Measurements from ENCODE around the gene VSIG4. TPM values are rescaled to one million over a fixed set of nuclear protein-coding genes. Genes with fewer than 3 reads are reported as not detected.
A peak's percentile ranks its signal among the peaks of the same experiment; 100 is the strongest.

Gene VSIG4
- total RNA-seq, 2 experiments from 2014 or later, result not detected

DNA sequence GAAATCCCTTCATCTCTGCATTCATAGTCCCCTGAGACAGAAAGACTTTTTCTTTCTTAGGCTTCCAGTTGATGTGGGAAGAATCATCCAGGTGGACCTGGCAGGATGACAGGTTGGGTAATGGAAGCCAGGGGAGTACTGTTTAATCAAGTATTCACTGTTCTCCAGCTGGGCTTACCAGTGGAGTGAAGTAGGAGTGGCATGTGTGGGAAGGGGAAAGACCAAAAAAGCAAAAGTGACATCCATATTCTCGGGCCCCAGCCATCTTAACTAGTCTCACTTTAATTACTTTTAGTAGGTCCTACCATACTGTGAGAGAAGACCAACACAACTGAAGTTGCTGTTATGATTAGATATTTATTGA, 18.5 kb downstream of the VSIG4 start:
- no peaks in the 10 kb centered on the region for H3K27me3 Mint-ChIP-seq
- CTCF ChIA-PET, result no interaction called here
- no peak overlapping the region for H3K4me3 Mint-ChIP-seq
- peak overlapping the region; percentile 7 for H3K27ac Mint-ChIP-seq
- peaks cover 30% of the 10 kb centered on the region for H3K36me3 Mint-ChIP-seq
- ATAC-seq (no peak), DNase-seq (no peak)
- no peaks in the 10 kb centered on the region for H3K9me3 Mint-ChIP-seq (ENCODE audit: low read depth)
- H3K4me1 Mint-ChIP-seq, result peaks cover 56% of the 10 kb centered on the region

- no peak for DNase-seq
- no peaks in the 10 kb centered on the region for H3K27me3 Mint-ChIP-seq
- ATAC-seq, result no peak
- H3K27ac Mint-ChIP-seq, result peak overlapping the region; percentile 76
- CTCF ChIA-PET, result no interaction called here
- H3K4me3 Mint-ChIP-seq, result no peak overlapping the region
- peaks cover 32% of the 10 kb centered on the region for H3K36me3 Mint-ChIP-seq
- no peaks in the 10 kb centered on the region for H3K9me3 Mint-ChIP-seq (ENCODE audit: low read depth)
- H3K4me1 Mint-ChIP-seq, result peaks cover 60% of the 10 kb centered on the region
Measured at GRCh38 chrX:66020631-66021334, 19.1 kb downstream of the VSIG4 start.

DNA sequence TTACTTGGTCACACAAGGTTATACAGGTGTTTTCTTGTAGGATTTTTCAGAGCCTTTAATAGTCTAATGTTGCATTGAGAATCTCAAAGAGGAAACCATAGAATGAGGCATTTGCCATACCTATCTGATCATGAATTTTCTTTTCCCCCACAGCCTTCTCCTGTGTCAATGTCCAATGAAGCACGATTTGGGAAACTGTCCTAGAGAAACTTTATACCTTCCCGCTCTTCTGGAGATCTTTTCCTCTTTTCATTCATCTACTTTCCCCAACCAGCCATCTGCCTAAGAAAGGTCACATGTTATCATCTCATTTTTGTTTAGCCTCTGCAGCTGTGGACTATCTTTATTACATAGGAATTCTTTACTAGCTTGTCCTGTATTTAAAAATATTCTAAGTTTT, 19.9 kb downstream of the VSIG4 start:
- no peak for DNase-seq
- Mint-ChIP-seq H3K4me3 (no peak overlapping the region), H3K9me3 (ENCODE audit: low read depth) (no peaks in the 10 kb centered on the region), H3K27me3 (no peaks in the 10 kb centered on the region), H3K36me3 (peaks cover 32% of the 10 kb centered on the region), H3K4me1 (peaks cover 62% of the 10 kb centered on the region), H3K27ac (no peak overlapping the region)
- ATAC-seq, result no peak
- CTCF ChIA-PET, result no interaction called here

DNA sequence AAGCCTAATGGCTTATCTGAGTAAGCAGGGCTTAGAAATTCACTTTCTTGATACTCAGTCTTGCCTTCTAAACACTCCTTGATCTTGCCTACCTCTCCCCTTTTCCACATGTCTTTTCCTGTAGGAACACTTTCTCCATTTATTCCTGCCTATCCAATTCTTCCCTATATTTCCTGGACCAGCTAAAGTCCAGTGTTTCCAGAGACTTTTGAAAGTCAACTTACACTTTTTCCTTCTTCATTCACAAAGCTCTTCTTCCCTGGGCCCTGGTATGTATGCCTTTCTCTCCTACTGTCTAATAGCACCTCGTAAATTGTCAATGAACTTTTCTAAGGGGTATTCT, 20.6 kb downstream of the VSIG4 start:
- no peaks in the 10 kb centered on the region for H3K9me3 Mint-ChIP-seq (ENCODE audit: low read depth)
- peaks cover 32% of the 10 kb centered on the region for H3K36me3 Mint-ChIP-seq
- DNase-seq (no peak), ATAC-seq (no peak)
- H3K4me1 Mint-ChIP-seq, result peaks cover 69% of the 10 kb centered on the region
- no peak overlapping the region for H3K4me3 Mint-ChIP-seq
- no peak overlapping the region for H3K27ac Mint-ChIP-seq
- H3K27me3 Mint-ChIP-seq, result no peaks in the 10 kb centered on the region
- CTCF ChIA-PET, result no interaction called here

- CTCF ChIA-PET, result interaction anchor here (1.3 kb wide), 1 partner anchor 32 kb away, joined by 5 read pairs; no protein-coding TSS in a partner anchor
- no peak for DNase-seq
- no peak for ATAC-seq
- peaks cover 32% of the 10 kb centered on the region for H3K36me3 Mint-ChIP-seq
- H3K4me3 Mint-ChIP-seq, result no peak overlapping the region
- no peaks in the 10 kb centered on the region for H3K27me3 Mint-ChIP-seq
- peaks cover 75% of the 10 kb centered on the region for H3K4me1 Mint-ChIP-seq
- H3K9me3 Mint-ChIP-seq (ENCODE audit: low read depth), result no peaks in the 10 kb centered on the region
- H3K27ac Mint-ChIP-seq, result no peak overlapping the region
Measured at GRCh38 chrX:66018585-66019309, 21.1 kb downstream of the VSIG4 start.

GRCh38 chrX:66017659-66018170, 22.2 kb downstream of the VSIG4 start:
- Mint-ChIP-seq H3K9me3 (ENCODE audit: low read depth) (no peaks in the 10 kb centered on the region), H3K36me3 (peaks cover 32% of the 10 kb centered on the region), H3K27ac (peak overlapping the region; percentile 89), H3K27me3 (no peaks in the 10 kb centered on the region), H3K4me1 (peaks cover 81% of the 10 kb centered on the region), H3K4me3 (peak overlapping the region; percentile 70)
- ATAC-seq (no peak), DNase-seq (no peak)
- CTCF ChIA-PET, result interaction anchor here (1.0 to 1.5 kb wide), 6 partner anchors 14 to 436 kb away, joined by 3 to 5 read pairs (median 3); no protein-coding TSS in a partner anchor

GRCh38 chrX:66016905-66017658, 22.8 kb downstream of the VSIG4 start:
- CTCF ChIA-PET, result interaction anchor here (1.0 to 1.5 kb wide), 7 partner anchors 11 to 435 kb away, joined by 3 to 5 read pairs (median 3); no protein-coding TSS in a partner anchor
- peaks cover 32% of the 10 kb centered on the region for H3K36me3 Mint-ChIP-seq
- ATAC-seq, result peak; percentile 44

GRCh38 chrX:66015900-66016689, 23.8 kb downstream of the VSIG4 start:
- H3K4me1 Mint-ChIP-seq, result peaks cover 91% of the 10 kb centered on the region
- CTCF ChIA-PET, result interaction anchor here (1.0 to 1.5 kb wide), 2 partner anchors 12 to 434 kb away, joined by 3 read pairs; no protein-coding TSS in a partner anchor
- DNase-seq (no peak), ATAC-seq (peak; percentile 48)
- H3K9me3 Mint-ChIP-seq (ENCODE audit: low read depth), result no peaks in the 10 kb centered on the region
- H3K27ac Mint-ChIP-seq, result peak overlapping the region; percentile 89
- H3K36me3 Mint-ChIP-seq, result peaks cover 28% of the 10 kb centered on the region
- H3K27me3 Mint-ChIP-seq, result no peaks in the 10 kb centered on the region
- peak overlapping the region; percentile 70 for H3K4me3 Mint-ChIP-seq

More at GRCh38 chrX:66016905-66017658, 22.8 kb downstream of the VSIG4 start:
- Mint-ChIP-seq H3K4me1 (peaks cover 87% of the 10 kb centered on the region), H3K9me3 (ENCODE audit: low read depth) (no peaks in the 10 kb centered on the region), H3K27ac (peak overlapping the region; percentile 89), H3K27me3 (no peaks in the 10 kb centered on the region), H3K4me3 (peak overlapping the region; percentile 70)
- DNase-seq, result peak; percentile 54

DNA sequence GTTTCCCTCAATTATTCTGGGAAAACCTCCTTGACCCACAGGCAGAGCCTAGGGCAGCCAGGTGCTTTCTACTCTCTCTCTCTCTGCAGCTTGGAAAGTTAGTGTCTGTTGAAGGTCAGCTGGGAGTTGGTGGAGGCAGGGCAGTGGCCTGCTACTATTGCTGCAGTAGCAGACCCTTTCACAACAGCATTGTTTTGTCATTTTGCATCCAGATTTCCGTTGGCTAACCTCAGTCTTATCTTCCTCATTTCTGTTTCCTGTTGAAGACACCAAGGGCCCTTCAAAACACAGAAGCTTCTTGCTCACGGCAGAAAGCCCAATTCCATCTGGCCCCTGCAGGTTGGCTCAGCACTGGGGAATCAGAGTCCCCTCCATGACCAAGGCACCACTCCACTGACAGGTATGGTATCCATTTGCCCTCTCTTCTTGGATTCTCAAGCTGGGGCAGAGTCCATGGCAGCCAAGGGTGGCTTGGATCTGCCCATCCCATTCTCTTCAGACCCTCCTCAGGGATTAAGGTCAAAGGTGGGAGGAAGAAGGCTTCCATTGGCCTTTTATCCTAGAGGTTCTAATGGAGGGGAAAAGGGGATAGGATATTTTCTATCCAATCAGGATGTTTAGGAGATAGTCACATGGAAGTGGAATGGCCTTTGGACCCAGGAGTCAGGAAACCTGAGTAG, 24.6 kb downstream of the VSIG4 start:
- H3K9me3 Mint-ChIP-seq (ENCODE audit: low read depth), result no peaks in the 10 kb centered on the region
- peak; percentile 67 for DNase-seq
- peaks cover 89% of the 10 kb centered on the region for H3K4me1 Mint-ChIP-seq
- H3K4me3 Mint-ChIP-seq, result peak overlapping the region; percentile 70
- CTCF ChIA-PET, result no interaction called here
- peak; percentile 43 for ATAC-seq
- peaks cover 23% of the 10 kb centered on the region for H3K36me3 Mint-ChIP-seq
- peak overlapping the region; percentile 89 for H3K27ac Mint-ChIP-seq
- no peaks in the 10 kb centered on the region for H3K27me3 Mint-ChIP-seq

DNA sequence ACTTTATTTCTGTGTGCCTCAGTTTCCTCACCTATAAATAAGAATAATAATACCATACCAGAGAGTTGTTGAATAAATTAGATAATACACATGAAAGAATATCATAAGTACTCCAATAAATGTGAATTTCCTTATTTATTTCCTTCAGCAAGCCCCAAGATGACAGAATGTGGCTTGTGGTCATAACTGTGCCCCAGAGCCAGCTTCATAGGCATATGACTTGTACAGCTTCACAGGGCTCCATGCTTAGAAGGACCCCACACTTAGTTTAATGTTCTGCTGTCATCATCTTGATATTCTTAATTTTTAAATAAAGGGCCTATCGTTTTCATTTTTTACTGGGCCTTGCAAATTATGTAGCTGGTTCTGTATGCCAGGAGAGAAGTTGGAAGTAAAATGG, 25.3 kb downstream of the VSIG4 start:
- H3K4me1 Mint-ChIP-seq, result peaks cover 82% of the 10 kb centered on the region
- H3K36me3 Mint-ChIP-seq, result peaks cover 16% of the 10 kb centered on the region
- H3K4me3 Mint-ChIP-seq, result peak overlapping the region; percentile 70
- no peaks in the 10 kb centered on the region for H3K9me3 Mint-ChIP-seq (ENCODE audit: low read depth)
- ATAC-seq, result no peak
- CTCF ChIA-PET, result no interaction called here
- DNase-seq, result peak; percentile 48
- H3K27me3 Mint-ChIP-seq, result no peaks in the 10 kb centered on the region
- peak overlapping the region; percentile 89 for H3K27ac Mint-ChIP-seq

DNA sequence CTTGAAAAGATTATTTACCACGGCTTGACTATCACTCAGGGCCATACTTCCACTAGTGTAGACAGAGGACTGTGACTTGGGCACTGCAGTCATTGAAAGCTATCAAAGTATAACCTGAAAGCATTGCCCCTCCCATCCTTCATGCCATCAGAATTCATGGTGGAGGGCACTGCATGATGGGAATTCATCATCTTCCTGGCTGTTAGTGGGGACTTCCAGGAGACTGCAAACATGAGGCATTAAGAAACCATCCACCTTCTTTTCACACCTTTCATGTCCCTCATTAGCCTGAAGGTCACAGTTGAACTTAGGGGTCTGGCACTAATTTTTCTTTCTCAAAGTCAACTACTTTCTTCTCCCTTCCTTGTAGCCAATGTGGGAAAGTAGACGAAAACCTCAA, 25.8 kb downstream of the VSIG4 start:
- H3K36me3 Mint-ChIP-seq, result peaks cover 11% of the 10 kb centered on the region
- ATAC-seq (no peak), DNase-seq (no peak)
- peaks cover 77% of the 10 kb centered on the region for H3K4me1 Mint-ChIP-seq
- no peak overlapping the region for H3K4me3 Mint-ChIP-seq
- no peaks in the 10 kb centered on the region for H3K27me3 Mint-ChIP-seq
- peak overlapping the region; percentile 89 for H3K27ac Mint-ChIP-seq
- CTCF ChIA-PET, result interaction anchor here (0.7 kb wide), 1 partner anchor 268 kb away, joined by 3 read pairs; no protein-coding TSS in a partner anchor
- H3K9me3 Mint-ChIP-seq (ENCODE audit: low read depth), result no peaks in the 10 kb centered on the region

GRCh38 chrX:66013194-66013816, 26.6 kb downstream of the VSIG4 start:
- DNase-seq, result no peak
- H3K9me3 Mint-ChIP-seq (ENCODE audit: low read depth), result no peaks in the 10 kb centered on the region
- H3K27ac Mint-ChIP-seq, result peak overlapping the region; percentile 89
- peaks cover 6% of the 10 kb centered on the region for H3K36me3 Mint-ChIP-seq
- CTCF ChIA-PET, result interaction anchor here (0.7 kb wide), 1 partner anchor 267 kb away, joined by 3 read pairs; no protein-coding TSS in a partner anchor
- peaks cover 70% of the 10 kb centered on the region for H3K4me1 Mint-ChIP-seq
- no peak for ATAC-seq
- no peak overlapping the region for H3K4me3 Mint-ChIP-seq
- no peaks in the 10 kb centered on the region for H3K27me3 Mint-ChIP-seq

All from activated CD8-positive, alpha-beta memory T cell treated with anti-CD3 and anti-CD28 coated beads, Interleukin-2, amount 10 ng/mL, durations not matched to agents 7 days and 5 days (primary cell).